Suprapubic skin (tissue), 3 donors: ENCODE data around the gene ZNF213.

Experiments used
- EP300 ChIP-seq: sonication (generic); formaldehyde crosslinking; IDR thresholded peaks from one replicate; pipeline ENCODE4 v1.6.1; 2017; ENCODE audit warnings: antibody characterized with exemption
- POLR2A ChIP-seq, 2 donors: fragments of 450-650 bp; IDR thresholded peaks; one replicate each; pipeline ENCODE4 v1.6.1; 2017; ENCODE audit warnings: antibody characterized with exemption in 2 of 2, mild to moderate bottlenecking in 2 of 2, moderate library complexity in 2 of 2
- TF ChIP-seq, protein P1 (sequence below), 2 donors: fragments of 200-600 bp in 1 of 2; fragments of 450-650 bp in 1 of 2; sonication (generic) in 1 of 2; IDR thresholded peaks; one replicate each; pipeline ENCODE4 v1.5.1; 2016 to 2019; ENCODE audit warnings: antibody characterized with exemption in 2 of 2, mild to moderate bottlenecking in 1 of 2, moderate library complexity in 1 of 2

GRCh38 chr16:3088450-3088849 lies 46.4 kb upstream of the ZNF213 start:
- TF ChIP-seq, protein P1, sequence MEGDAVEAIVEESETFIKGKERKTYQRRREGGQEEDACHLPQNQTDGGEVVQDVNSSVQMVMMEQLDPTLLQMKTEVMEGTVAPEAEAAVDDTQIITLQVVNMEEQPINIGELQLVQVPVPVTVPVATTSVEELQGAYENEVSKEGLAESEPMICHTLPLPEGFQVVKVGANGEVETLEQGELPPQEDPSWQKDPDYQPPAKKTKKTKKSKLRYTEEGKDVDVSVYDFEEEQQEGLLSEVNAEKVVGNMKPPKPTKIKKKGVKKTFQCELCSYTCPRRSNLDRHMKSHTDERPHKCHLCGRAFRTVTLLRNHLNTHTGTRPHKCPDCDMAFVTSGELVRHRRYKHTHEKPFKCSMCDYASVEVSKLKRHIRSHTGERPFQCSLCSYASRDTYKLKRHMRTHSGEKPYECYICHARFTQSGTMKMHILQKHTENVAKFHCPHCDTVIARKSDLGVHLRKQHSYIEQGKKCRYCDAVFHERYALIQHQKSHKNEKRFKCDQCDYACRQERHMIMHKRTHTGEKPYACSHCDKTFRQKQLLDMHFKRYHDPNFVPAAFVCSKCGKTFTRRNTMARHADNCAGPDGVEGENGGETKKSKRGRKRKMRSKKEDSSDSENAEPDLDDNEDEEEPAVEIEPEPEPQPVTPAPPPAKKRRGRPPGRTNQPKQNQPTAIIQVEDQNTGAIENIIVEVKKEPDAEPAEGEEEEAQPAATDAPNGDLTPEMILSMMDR (IDR thresholded peaks at IDR 0.05): no peak
- TF ChIP-seq POLR2A (IDR thresholded peaks at IDR 0.05): no peak
- TF ChIP-seq EP300: no peak
